Fibroblast of the aortic adventitia (primary cell): Measurements from ENCODE around the gene MRPL10. TPM values are rescaled to one million over a fixed set of nuclear protein-coding genes. Genes with fewer than 3 reads are reported as not detected.

Source experiments
- DNase-seq: peaks from one replicate; pipeline ENCODE4 v3.0.0-alpha.2; 2010; ENCODE audit warnings: low read depth
- H3K4me3 ChIP-seq: 2 replicates; pipeline ENCODE4 v1.5.1; 2011; ENCODE audit warnings: low read depth, mild to moderate bottlenecking, control low read depth, low read length, moderate library complexity
- total RNA-seq: library from RNA; depleted of rRNA; stranded (reverse); fragments of >200 nt; gene quantifications from 2 replicates; pipeline ENCODE4 v1.2.3, GENCODE V29; 2012; ENCODE audit warnings: low replicate concordance
- TF ChIP-seq, protein P1 (sequence below): IDR thresholded peaks from 2 replicates; pipeline ENCODE4 v1.5.1; 2011; ENCODE audit warnings: mild to moderate bottlenecking, low read length, control low read depth, inconsistent platforms; ENCODE audit not compliant: insufficient read depth

The MRPL10 gene
- total RNA-seq, 1 donor = 28.0 TPM

DNA sequence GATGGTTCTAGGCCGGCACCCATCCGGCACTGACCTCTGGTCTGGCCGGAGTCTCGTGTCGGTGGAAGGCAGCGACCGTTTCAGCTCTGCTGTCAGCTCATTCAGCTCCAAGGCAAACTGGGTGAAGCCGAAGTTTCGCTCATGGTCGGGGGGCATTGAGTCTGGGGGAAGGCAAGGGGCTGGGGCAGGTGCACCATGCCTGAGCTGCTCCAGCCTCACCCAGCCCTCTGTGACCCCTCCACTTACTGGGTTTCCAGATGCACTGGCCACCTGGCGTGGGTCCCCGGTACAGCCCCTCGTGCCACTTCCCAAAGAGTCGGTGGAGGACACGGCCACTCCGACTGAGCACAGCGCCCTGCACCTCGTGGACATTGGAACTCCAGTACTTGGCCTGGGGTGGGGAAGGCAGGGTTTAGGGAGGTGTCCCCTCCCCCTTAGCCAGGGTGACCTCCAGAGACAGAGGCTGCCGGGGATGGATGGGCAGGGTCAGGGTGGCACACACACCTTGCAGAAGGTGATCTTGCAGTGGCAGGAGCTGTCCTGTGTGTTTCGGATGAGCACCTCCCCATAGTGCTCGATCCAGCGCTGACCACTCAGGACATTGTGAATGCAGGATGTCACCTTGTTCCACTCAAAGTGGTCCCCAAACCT is 22.4 kb downstream of the MRPL10 start:
- H3K4me3 ChIP-seq = no peak overlapping the region
- TF ChIP-seq, protein P1, sequence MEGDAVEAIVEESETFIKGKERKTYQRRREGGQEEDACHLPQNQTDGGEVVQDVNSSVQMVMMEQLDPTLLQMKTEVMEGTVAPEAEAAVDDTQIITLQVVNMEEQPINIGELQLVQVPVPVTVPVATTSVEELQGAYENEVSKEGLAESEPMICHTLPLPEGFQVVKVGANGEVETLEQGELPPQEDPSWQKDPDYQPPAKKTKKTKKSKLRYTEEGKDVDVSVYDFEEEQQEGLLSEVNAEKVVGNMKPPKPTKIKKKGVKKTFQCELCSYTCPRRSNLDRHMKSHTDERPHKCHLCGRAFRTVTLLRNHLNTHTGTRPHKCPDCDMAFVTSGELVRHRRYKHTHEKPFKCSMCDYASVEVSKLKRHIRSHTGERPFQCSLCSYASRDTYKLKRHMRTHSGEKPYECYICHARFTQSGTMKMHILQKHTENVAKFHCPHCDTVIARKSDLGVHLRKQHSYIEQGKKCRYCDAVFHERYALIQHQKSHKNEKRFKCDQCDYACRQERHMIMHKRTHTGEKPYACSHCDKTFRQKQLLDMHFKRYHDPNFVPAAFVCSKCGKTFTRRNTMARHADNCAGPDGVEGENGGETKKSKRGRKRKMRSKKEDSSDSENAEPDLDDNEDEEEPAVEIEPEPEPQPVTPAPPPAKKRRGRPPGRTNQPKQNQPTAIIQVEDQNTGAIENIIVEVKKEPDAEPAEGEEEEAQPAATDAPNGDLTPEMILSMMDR = no peak
- no peak for DNase-seq

DNA sequence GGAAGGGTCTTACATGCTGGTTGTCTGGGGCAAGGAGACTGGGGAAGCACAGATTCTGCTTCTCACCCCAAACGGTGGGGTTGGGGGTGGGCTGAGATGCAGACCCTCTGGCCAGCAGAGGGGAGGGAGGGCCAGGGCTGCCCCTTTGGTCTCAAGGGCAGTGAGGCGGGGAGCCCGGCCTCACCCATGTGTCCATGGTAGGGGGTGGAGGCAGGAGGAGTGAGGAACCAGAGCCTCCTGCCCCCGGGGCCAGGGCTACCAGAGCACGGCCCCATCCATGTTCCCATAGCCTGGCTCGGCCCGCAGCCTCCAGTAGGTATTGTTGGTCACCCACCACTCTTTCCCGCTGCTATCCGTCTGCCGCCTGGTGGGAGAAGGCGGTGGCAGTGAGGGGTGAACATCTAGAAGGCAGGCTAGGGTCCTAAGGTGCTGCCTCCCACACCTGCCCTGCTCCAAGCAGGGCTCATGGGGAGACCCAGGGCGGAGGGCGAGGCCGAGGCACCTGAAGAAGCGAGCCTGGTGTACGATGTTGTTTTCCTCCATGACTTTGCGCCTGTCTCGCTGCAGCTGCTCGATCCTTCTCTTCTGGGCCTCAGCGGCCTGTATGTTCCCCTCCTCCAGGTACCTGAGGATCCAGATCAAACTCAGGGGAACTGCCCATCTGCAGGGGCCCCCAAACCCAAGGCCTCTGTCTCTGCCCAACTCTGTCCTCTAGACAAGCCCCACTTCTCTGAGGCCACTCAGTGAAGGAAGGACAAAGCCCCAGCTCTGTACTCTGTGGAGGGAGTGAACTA is 23.1 kb downstream of the MRPL10 start:
- TF ChIP-seq, protein P1 = no peak
- no peak for DNase-seq
- no peak overlapping the region for H3K4me3 ChIP-seq

DNA sequence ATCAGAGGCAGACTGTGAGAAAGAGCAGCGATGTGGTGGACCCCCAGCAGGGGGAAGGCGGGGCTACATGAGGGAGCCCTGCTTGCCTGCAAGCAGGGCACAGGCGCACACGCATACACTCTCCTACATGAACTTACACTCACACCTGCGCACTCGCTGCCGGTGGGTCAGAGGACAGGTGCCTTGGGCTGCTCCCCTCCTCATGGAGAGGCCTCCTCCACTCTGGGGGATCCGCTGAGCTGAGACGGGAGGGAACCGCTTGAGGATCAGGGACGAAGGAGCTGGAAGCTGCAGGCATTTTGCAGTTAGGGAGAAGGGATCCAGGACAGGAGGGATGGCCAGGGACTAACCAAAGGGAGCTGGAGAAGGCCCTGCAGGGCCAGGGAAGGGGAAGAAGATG is 23.9 kb downstream of the MRPL10 start:
- no peak overlapping the region for H3K4me3 ChIP-seq
- TF ChIP-seq, protein P1 = no peak
- no peak for DNase-seq

DNA sequence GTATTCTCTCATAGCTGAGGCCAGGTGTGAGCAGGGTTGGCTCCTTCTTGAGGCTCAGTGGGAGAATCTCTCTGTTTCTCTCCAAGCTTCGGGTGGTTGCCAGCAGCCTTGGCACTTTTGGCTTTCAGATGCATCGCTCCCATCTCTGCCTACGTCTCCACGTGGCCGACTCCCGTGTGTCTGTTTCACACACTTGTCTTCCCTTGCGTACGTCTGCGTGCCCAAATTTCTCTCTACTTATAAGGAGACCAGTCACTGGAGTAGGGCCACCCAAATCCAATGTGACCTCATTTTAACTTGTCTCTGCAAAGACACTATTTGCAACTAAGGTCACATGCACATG is 24.5 kb downstream of the MRPL10 start:
- no peak overlapping the region for H3K4me3 ChIP-seq
- DNase-seq = no peak
- TF ChIP-seq, protein P1 = no peak

DNA sequence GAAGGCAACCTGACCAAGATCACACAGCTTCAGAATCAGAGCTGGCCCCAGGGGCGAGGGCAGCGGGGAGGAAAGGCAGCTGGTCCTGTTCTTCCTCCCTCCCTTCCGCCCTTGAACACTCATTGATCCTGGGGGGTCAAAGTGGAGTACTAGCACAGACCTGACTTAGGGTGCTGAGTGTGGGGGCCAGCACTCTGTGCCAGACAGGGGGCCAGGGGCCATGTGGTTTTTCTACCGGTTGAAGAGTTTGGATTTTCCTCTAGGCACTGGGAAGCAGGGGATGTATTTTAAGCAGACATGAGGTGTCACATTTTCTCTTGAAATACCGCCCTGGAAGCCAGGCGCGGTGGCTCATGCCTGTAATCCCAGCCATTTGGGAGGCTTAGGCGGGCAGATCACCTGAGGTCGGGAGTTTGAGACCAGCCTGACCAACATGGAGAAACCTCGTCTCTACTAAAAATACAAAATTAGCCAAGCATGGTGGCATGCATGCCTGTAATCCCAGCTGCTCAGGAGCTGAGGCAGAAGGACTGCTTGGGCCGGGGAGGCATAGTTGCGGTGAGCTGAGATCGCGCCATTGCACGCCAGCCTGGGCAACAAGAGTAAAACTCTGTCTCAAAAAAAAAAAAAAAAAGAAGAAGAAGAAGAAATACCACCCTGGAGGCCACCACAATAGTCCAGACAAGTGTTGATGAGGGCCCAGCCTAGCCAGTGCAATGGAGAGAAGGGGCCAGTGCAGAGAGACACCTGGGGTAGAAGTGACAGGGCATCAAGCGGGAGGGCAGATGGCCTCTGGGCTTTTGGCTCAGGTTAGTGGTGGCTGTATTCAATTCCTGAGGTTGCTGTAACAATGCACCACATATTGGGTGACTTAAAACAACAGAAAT is 25.1 kb downstream of the MRPL10 start:
- TF ChIP-seq, protein P1 = no peak
- DNase-seq = no peak
- no peak overlapping the region for H3K4me3 ChIP-seq

DNA sequence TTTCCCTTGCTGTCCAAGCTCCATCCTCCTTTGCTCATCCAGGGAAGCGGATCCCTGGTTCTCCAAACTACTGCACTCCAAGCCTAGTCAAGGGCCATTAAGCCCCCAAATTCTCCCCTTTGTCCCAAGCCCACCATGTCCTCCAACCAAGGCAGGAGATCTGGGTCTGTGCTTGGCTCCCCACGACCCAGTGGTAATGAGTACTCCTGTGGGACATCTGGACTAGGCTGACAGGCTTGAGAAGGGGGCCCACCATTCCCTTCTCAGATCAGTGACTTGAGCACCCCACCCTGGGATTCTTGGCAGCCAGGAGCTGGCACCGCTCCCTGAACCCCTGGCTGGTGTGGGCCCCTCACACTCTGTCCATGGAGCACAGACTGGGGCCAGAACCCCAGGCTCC is 26.9 kb downstream of the MRPL10 start:
- no peak overlapping the region for H3K4me3 ChIP-seq
- TF ChIP-seq, protein P1 = no peak
- DNase-seq = no peak
